Articular chondrocyte of knee joint (primary cell): Measurements from ENCODE around the gene DRICH1. TPM values are rescaled to one million over a fixed set of nuclear protein-coding genes. Genes with fewer than 3 reads are reported as not detected.

Experiments
- small RNA-seq: library from RNA; depleted of rRNA; stranded (forward); fragments of <200 nt; gene quantifications from one replicate; pipeline ENCODE3, GENCODE V24; 2012
- total RNA-seq: library from RNA; depleted of rRNA; stranded (reverse); fragments of >200 nt; gene quantifications from 2 replicates; pipeline ENCODE4 v1.2.3, GENCODE V29; 2012

Gene DRICH1
- total RNA-seq, result 0.11 and 0.13 TPM in 2 replicates

DNA sequence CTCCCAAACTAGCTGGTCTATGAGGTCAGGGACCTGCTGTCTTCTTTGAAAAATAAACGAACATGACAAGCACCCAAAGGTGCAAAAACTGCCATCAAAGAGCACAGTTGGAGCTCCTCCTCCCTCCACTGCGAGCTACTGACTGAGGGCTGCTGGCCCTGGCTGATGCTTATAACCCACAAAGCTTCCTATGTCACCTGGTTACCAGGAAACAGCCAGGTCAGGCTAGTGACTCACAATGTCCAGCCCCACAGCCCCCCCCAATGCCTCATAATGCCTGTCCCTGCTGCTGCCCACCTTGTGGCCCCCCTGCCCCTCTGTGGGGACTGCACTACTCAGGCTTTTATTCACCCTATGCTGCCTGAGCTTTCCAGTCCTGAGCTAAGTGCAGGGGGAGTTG lies at the start of gene DRICH1:
TSS of gene DRICH1 (minus strand) at position 144 of the 400 bp plus-strand sequence. CDS start 298 bp downstream, outside the sequence.

DNA sequence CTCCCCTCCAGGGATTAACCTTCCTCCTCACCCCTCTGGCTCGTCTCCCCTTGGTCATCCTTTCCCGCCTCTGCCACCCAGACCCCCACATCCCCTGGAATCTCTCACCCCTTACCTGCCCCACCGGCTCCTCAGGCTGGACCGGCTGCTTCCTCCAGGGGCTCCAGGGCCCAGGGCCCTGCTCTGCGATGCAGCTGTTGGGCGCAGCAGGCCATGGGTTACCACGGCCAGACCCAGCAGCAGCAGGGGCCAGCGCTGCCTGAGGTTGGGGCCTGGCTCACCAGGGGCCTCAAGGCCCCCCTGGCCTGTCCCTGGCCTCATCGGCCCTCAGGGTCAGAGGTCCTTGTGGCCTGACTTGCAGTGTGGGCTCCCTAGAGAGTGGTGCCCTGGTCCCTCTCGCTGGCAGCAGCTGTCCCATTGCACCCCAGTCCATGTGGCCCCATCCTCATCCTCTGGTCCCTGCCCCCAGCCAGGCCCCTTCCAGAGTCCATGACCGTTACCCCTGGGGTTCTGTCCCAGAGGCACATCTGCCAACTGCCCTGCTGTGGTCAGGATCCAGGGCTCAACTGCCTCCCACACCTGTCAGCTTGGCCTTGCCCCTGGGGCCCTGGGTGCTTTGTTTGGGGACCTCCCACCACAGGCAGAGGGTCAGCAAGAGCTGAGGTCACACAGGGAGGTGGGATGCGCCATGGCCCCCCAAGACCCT lies 52.1 kb downstream of the DRICH1 start, which contains the start of gene IGLL1:
TSS of gene IGLL1 (minus strand) at position 421 of the 706 bp plus-strand sequence. CDS start at position 321, 100 bp downstream.

Small RNAs within 50 kb of the gene (small RNA-seq; reads per million reads assigned to genes)
- not detected for gene AP000346.3

Other genes with a start within 250 kb of the DRICH1 start
- not detected in 2 replicates for gene IGLL1, start 52.0 kb downstream of the DRICH1 start, total RNA-seq
- not detected in 2 replicates for gene RGL4, start 58.7 kb upstream of the DRICH1 start, total RNA-seq
- 6.3 and 7.1 TPM in 2 replicates for gene ZNF70, start 118.8 kb upstream of the DRICH1 start, total RNA-seq
- not detected in 2 replicates for gene VPREB3, start 122.1 kb upstream of the DRICH1 start, total RNA-seq
- gene C22orf15, start 130.7 kb upstream of the DRICH1 start, total RNA-seq, result 1.2 and 1.9 TPM in 2 replicates
- 3.9 and 6.5 TPM in 2 replicates for gene CHCHD10, start 135.7 kb upstream of the DRICH1 start, total RNA-seq
- gene MMP11, start 140.5 kb upstream of the DRICH1 start, total RNA-seq, result 3.9 and 4.1 TPM in 2 replicates
- gene SMARCB1, start 154.6 kb upstream of the DRICH1 start, total RNA-seq, result 44.3 and 48.2 TPM in 2 replicates
- gene DERL3, start 206.7 kb upstream of the DRICH1 start, total RNA-seq, result 0.43 and 0.65 TPM in 2 replicates
- gene SLC2A11, start 225.6 kb upstream of the DRICH1 start, total RNA-seq, result 12.3 and 15.3 TPM in 2 replicates